GM18867 (cell line): Measurements from ENCODE around the gene NELL2.

Source experiments
- ATAC-seq: cut with Tn5 transposase; IDR thresholded peaks from one replicate; pipeline ENCODE4 v1.9.1; 2021; ENCODE audit warnings: mild to moderate bottlenecking, moderate library complexity; ENCODE audit not compliant: unreplicated experiment

Gene NELL2

DNA sequence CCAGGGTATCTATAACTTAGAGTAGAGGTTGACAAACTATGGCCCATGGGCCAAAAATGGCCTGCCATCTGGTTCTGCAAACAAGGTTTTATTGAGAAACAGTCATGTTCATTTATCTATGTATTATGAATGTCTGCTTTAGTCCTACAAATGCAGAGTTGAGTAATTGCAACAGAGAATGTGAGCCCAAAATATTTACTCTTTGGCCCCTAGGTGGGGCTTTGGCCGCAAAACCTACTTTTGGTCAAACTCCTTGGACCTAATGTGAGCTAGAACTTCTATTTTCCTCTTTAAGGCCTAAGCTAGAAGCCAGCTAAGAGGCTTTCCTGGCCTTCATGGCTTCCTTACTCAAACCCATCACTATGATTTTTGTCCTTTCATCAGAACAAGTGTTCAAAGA is 379.1 kb downstream of the NELL2 start:
- no peak for ATAC-seq

DNA sequence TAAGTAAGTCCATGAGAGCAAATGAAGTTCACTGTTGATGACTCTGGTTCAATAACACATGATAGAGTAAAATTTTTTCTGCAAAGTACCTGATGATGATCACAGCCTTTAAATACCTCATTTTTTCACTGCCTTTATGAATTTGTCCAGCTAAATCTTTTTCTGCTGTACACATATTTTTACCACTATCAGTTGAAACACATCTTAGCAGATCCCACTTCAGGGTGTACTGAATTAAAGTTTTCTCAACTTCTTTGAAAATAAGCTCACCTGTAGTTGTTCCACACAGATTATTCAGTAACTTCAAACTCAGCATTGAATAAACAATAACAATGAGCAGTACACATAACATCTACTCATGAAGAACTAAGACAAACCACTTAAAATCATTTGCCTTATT is 385.9 kb downstream of the NELL2 start:
- ATAC-seq, result no peak

DNA sequence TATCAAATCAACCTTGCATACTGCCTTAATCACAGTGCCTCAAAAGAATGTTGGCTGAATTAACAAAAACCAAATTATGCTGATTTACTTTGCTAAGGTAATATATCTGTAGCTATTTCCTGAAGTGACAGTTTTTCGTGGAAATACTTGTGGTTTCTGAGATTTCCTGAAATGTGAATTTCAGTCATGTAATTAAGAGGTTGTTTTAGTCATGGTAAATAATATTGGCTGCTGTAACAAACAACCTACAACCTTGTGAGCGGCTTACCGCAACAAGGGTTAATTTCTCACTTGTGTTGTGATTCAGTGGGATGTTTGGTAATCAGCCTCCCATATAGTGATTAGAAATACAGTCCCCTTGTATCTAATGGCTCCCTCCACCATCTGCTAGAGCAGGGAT is 387.9 kb downstream of the NELL2 start:
- ATAC-seq, result no peak

DNA sequence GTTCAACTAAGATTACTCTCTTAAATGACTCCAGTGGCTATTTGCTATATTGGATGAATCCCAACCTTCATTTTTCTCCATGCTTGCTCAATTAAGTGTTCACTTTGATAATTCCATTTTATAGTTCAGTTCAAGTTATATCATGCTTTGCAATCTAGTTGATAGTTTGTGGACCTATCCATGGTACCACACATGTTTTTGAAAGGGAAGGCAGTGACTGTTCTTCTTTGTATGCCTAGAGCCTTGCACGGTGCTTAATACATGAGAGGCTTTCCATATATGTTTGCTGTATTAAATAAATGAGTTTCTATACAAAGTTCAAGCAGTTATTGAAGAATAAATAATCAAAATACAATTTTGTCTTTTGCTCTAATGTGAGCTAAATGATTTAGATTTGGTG is 391.3 kb downstream of the NELL2 start:
- no peak for ATAC-seq

DNA sequence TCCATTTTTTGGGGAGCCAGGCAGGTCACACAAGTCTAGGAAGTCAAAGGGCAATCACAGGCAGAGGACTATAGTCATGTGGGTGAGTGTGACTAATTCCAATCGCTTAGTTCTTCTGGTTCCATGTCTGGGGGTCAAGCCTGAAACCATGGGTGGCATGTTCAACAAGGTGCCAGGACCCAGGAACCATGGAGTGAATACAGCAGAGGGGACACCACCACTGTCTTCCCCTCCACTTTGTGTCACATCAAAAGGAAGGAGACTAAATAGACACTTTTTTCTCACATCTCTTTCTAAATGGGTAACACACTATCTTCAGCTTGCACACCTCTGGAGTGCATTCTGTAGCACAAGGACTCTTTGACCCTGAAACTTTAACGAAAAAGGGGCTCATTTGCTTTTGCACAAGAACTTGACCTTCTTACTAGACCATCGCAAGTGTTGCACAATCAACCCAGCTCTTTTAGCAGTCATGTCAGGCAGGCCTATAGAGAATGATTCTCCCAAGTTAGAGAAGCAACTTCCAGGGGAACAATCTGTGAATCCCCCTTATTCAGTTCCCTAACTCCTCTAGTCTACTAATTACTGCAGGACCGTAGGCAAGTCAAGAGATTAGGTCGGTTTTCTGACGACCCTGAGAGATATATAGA is 398.7 kb downstream of the NELL2 start:
- no peak for ATAC-seq

DNA sequence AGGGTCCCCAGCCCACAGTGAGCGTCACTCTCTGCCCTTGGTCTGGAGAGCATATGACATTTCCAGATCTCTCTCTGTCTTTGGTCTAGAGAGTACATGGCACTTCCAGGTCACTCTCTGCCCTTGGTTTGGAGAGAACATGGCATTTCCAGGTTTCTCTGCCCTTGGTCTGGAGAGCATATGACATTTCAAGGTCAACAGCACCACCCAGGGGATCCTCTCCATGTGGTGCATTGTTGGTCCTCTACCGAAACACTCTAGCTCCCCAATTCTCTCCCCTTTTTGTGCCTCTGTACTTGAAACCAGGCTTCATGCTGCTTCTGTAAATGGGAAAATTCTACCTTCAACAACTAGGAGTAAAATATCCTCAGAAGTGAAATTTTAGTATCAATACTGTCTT is 399.4 kb downstream of the NELL2 start:
- ATAC-seq, result no peak

DNA sequence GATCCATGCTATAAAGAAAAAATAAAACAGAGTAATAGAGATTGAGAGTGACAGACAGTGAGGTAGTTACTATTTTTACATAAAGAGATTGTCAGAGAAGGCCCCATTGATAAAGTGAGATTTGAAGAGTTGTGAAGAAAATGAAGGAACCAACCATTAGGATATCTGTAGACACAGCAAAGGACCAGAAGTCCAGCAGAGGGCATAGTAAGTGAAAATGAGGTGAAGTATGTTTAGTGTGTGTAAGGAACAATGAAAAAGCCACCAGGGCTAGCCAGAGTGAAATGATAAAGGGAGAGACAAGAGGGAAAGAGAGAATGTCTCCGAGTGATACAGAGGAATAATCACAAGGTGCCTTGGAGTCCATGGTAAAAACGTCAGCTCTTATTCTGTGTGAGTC is 411.0 kb downstream of the NELL2 start:
- no peak for ATAC-seq

DNA sequence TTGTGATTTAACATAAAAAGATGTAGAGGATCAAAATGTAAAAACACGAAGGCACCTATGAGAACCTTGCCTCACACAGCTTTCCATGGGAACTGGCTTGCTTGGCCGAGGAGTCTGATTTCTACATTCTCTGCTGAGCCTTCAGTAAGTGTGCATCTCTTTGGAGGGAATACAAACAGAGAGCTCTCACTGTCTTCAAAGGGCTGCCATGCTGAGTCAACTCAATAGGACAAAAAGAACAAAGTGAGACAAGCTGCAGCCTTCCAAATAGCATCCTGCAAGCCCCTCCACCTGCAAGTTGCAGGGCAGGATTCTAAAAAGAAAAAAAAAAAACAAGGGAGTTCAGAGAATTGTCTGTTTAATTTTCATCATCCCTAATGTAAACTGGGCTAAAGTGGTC is 411.9 kb downstream of the NELL2 start:
- no peak for ATAC-seq

DNA sequence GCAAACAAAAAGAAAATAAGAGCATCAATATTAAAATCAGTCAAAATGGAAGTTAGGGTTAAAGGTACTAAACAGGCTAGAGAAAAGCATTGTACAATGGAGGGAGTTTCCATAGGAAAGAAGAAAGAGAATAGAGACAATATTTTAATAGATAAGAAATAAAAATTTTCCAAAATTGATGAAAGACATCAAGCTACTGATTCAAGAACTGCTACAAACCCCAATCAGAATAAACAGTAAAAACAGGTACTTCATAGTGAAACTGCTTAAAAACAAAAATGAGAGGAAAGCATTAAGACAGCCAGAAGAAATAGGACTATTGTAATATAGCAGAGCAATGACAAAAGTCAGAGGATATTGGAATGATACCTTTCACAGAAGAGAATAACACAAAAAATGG is 413.4 kb downstream of the NELL2 start:
- ATAC-seq, result no peak

DNA sequence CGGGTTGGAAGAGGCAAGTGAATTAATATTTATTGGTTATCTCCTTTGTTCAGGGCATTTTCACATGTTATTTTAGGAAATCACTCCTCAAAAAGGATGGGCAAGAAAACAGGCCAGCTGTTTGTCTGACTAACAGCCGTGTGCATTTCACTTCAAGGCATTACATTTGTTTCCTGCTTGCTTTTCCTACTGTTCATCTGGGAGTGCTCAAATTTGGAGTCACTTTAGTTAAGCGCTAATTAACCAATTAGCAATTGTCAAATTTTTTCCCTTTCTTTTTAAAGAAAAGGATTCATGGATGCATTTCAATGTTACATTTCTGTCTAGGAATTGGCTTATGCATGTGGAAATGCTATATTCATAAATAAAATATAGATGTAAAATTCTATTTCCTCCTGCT is 415.9 kb downstream of the NELL2 start:
- ATAC-seq, result no peak

DNA sequence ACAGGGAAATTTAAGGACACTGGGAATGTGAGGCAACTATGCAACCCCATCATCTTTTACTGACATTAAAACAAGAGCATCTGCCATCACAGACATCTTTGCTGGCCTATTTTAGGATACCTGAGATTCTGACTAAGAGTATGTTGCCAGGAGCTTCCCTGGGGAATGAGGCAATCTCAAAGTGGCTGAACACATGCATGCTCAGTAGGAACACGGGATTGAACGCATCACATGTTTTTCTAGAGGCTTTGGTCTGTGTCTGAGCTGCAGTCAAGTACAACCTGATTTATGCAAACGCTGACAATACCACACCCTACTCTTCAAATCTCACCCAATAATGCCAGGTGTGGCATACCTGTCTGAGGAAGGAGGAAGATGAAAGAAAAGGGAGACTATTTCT is 416.5 kb downstream of the NELL2 start:
- no peak for ATAC-seq
